ENCODE measurements around the gene UTP11.

The UTP11 gene

DNA sequence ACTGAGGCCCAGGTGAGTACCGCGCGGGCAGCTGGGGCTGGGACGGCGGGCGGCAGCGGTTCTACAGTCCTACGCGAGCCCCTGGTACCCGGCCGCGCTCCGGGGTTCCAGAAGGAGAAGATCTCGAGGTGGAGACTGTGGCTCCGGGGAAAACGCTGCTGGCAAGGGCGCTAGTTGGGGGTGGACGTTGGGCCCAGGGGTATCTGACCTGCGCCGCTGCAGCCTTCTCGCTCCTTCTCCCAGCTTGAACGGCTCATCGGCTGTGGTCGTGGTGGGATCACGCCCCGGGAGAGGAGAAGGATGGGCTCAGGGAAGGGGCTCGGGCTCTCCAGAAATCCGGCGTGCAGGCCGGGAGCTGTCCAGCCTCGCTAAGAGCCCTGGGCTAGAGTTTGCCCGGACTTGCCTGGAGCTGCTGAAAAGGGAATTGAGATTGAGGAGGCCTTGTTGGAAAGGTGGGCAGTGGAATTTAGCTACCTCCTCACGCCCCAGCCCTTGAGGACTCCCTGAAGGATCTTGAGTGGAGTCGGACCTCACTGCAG, 35.1 kb downstream of the UTP11 start:
- DNase-seq = no peak

DNA sequence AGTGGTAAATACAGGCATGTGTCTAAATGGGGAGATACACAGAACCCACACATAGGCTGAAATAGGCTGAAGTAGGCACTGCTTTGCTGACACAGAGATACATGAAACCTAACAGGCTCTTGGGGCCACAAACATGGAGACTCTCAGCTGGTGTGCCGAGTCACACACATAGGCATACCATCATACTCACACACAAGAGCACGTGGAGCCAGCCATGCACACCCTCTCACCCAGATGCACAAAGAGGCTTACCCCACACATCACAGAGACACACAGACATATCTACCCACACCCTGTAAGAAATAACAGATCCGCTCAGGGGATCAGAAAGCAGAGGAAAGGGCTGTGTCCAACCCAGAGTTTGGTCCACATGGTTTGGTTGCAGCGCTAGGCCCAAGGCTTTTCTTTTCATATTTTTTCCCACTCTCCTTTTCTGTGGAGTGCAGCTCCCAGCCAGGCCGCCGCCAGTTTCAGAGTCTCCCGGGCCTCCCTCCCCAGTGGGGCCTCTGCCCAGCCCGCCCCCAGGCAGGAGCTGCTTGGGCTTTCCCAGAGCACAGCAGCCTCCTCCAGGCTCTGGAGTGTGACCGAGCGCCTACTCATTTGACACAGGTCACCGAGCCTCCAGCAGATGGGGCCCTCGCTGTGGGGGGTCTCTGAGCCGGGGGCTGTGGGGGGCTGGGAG, 38.0 kb downstream of the UTP11 start:
- DNase-seq = no peak

DNA sequence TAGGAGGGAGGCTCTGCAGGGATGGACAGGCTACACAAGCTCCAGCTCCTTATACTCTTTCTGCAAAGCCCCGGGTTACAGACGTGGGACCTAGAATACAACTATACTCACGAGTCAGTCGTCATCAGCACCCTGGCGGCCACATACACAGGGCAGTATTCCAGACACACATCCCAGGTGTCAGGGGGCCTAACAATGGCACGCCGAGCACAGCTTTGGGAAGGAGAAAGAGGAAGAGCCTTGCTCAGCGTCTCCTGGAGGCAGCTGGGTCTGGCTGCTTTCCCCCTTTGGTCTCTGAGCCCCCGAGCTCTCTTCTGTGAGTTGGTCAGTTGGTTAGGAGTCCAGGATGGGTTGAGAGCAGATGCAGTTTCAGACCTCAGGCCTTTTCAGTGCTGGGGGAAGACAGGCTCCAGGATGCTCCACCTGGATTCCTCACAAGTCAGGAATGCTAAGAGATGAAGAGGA, 38.6 kb downstream of the UTP11 start:
- DNase-seq = no peak

DNA sequence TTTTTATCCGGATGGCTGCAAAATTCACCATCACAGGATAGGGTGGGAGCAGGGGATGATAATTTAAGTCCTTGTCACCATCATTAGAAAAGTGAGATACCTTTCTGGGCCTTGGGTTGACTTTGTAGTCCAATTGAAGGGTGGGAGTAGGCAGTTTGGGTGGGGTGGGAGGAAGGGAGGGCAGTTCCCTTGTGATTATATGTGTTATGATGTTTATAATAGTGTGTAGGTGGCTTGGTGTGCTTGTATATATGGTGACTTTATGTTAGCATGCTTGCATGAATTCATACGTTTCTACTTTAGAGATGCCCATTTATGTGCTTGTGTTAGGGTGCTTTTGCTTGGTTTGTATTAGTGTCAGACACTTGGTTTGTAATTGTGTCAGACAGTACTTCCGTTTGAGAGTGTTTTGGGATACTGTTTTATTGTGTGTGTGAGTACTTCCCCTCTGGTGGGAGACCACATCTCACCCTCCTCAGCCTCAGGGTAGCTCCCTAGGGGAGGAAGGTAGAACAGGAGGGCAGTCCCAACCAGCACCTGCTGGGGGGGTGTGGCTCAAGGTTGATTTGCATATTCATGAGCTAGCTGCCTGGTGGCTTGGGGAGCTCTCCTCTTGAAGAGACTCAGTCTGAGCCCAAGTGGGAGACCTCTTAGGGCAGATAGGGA, 40.3 kb downstream of the UTP11 start:
- no peak for DNase-seq

DNA sequence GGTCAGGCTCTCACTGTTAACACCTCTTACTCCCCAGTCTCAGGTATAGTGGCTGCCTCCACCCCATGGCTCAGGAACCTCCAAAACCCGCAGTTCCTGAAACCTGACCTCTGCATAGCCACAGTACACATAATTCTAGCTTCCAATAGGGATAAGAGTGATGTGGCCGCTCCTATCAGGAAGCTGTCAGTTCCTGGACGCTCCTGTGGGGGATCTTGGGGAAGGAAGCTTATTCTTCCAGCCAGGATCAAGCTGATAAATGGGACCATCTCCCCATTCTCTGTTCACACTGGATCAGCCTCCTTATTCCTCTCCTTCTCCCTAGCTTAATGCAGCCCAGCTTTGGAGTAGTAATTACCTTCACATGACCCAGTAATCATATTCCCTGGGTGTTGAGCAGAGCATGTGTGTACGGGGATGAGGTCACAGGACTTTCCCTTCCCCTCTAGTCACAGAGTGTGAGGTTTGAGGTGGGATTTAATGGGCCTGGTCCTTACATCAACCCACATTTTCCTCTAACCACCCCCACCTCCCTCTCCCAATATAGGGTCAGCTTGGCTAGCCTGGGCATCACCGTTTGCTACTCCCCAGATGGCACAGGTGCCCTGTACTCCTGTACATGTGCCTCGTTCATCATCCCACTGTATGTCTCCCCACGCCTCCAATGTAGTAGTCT, 41.0 kb downstream of the UTP11 start:
- no peak for DNase-seq

DNA sequence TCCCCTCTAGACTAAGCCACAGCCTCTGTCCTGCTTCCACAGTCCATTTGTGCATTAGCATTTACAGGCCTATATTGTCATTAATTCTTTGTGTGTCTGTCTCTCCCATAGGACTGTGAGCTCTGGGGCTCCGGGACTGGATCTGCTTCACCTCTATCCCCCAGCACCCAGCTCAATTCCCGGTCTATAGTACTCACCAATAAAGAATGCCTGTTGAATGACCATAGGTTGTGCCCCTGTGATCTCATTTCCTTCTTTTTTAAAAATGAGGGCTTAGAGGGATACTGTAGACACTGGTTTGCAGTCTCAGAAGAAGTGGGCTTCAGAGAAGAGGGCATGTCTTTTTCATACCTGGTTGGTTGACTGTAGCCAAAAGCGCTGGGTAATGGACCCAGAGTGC, 42.9 kb downstream of the UTP11 start:
- no peak for DNase-seq

DNA sequence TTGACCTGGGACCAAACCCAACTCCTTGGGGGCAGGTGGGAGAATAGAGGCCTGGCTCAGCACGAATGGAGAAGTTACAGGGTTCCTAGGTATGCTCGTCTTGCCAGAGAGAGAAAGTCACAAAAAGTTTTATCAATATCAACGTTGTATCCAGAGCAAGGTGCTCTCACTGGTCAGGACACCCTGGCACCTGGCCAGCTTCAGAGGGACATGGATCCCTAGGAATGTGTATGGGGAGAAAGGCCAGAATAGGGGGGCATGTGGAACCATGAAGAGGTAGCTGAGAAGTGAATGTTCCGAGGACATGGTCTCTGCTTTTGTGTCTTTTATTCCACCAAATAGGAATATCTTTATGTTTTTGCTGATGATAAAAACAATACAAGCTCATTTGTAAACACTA, 43.4 kb downstream of the UTP11 start:
- DNase-seq = no peak

DNA sequence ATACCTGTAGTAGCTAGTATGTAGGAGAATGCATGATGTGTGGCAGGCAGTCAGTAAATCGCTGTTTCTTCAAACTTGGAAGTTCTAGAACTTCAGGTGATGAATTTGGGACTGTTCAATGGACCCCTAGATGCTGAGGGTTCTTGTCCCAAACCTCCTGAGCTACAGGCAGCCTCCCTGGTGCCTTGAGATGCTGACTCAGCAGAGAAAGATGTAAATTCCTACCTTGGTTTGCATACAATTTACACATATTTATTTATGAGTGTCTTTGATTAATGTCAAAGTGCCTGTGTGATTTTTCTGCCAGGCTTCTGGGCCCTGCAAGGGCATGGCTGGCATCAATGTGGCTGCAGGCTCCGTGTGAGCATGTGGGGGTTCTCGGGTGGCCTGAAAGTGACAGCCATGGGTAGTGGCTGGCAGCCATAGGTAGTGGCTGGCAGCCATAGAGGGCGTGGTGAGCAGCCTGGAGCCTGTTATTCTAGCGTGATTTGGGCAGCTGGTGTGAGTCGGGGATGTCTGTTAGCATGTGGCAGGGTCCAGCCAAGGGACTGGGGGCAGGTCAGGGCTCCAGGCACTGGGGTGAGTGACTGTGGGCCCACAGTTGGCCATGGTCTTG, 47.2 kb downstream of the UTP11 start:
- no peak for DNase-seq

DNA sequence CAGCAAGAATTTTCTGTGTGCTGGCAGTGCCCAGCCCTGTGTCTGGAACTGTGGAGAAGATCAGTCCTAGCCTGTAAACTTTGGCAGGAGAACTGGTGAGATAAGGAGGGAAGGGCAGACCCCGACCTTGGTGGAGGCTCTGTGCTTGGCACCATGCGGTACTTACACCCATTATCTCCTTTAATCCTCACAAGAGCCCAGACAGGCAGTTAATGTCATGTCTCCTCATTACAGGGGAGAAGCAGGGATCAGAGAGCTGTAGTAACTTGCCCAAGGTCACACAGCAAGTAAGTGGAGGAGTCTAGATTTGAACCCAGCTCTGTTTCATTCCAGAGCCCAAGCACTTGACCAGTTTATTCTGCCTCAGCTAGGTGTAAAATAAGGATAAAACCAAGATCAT, 48.0 kb downstream of the UTP11 start:
- DNase-seq = no peak

DNA sequence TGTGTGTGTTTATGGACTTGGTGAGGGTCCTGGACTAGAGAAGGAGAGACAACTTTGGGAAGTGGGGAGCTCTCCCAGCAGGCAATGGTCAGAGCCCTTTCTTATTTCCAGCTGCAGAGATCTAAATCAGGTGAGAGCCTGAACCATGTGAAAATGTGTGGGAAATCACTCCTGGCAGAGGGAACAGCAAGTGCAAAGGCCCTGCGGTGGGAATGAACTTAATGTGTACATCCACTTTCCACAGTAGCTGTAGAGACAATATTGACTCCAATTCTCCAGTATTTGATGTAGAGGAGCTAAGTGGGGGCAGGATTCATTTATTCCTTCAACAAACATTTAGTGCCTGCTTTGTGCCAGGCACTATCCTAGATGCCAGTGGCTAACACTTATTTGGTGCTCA, 48.8 kb downstream of the UTP11 start:
- DNase-seq = no peak

DNA sequence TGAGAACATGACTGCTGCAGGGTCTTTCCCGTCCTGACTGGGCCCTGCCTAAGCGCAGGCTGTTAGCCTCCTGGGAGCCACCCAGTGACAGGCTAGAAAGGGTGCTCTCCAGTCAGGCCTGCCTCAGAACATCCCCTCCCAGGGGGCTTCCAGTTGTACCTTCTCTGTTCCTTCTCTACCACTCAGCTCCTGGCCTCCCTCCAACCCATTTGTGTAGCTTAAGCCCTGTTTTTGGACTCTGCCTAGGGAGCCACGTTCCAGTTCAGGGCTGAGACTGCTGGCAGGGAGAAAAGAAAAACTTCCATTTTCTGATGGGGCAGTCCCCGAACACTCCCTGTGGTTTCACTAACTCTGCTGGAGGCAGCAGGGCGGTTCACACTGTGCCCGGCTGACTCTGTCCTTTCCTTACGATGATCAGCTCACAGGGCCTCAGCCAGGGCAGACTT, 49.4 kb downstream of the UTP11 start:
- DNase-seq = no peak

DNA sequence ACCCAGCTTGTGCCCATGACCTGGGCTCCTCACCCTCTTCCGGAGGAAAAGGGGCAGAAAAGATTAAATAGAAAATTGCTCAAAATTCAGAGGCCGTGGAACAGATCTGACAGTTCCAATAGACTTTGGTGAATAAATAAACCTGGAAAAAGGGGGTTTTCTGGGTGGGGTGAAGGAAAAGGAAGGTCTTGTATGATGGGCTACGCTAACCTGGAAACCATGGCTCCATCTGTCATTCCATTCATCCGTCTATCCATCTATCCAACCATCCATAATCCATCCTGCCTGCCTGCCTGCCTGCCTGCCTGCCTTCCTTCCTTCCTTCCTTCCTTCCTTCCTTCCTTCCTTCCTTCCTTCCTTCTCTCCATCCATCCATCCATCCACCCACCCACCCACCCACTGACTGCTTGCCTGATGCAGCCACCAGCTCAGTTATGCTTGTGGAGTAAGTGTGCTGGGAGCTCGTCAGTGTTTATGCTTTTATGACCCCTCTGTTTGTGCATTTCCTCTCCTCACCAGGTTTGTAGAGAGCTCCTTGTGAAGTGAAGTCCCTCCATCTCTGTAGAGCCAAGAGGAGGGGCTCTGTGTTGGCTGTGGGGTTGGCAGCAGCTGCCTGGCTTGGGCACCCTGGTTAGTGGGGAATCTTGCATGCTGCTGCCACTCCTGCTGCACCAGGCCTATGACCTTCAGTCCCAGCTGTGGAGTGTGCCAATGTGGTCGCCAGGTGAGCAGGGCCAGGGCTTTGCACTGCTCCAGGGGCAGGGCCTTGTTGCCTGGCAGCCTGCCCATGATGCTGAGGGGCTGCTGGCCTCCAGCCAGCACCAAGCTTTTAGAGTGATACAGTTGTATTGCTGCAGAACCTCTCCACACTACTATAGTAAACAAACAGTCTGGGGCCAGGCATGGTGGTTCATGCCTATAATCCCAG, 50.1 kb downstream of the UTP11 start:
- DNase-seq = no peak

DNA sequence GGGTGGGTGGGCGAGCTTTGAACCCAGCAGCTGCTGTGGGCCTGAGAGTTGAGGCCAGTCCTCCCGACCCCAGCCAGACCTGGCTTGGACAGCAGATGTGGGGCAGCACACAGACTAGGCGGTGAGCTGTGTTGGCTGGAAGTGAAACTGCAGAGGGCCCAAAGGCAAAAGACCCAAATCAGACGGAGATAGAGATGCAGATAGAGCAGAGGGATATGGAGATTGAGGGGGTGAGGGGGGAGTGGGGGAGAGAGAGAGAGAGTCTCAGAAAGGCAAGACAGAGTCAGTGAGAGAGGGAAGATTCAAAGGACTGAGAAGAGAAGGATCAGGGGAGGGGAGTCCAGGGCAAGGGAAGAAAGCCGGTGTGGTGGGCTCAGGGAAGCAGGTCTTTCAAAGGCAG, 51.1 kb downstream of the UTP11 start:
- no peak for DNase-seq

DNA sequence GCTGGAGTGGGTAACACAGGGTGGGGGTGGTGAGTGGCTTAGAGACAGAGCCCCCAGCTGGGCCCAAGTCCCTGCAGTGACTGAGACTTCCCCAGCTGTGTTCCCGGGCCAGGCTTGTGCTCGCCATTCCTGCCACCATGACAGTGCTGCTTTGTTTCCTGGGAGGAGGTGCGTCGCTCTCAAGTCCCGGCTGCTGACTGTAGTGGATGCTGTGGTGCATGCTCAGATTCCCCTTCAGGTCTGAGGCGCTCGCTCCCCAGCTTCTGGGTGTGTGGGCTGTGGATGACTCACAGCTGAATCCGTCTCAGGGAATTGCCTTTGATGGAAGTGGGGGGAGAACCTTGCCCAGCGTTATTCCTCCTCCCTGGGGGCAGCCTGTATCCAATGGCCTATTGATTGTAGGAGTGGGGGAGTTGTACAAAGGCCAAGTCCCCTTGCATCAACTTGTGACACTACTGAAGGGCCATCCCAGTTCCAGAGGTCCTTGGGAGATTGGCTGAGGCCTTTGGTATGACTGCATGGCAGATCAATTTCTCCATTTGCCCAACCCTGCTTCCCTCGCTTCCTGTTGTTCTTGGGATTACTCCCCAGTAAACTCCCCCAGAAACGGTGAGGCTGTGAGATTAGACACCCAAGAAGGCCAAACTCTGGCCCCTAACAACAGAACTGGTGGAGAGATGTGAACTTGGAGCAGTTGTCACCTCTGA, 51.8 kb downstream of the UTP11 start:
- DNase-seq = no peak

DNA sequence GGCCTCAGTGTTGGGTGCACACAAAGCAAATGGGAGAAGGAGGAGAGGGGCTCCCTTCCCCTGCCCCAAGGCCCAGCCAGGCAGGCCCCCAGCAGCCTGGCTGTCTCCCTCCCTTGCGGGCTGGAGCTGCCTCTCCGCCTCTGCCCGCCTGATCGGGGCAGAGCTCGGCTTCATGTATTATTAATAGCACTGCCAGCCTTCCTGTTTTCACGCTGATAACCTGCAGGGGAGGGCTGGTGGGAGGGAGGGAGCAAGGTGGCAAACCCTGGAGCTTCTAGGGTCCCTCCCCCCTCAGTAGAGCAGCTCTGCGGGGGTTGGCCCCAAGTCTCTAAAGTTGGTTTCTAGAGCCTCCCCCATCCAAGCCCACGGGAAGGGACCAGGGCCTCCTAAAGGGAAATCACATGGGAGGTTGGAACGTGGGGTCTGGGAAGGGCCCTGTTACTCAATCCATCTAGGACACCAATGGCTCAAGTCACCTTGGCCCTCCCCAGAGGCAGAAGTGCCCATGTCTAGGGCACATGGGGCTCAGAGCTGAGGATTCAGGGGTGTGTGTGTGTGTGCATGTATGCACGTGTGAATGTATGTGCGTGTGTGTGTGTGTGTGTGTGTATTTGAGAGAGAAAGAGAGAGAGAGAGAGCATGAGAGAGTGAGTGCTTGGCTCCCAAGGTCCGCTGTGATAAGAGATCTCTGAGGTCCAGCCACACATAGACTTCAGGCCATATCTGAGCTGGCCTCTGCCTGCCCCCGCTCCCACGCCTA, 55.9 kb downstream of the UTP11 start:
- DNase-seq = no peak

DNA sequence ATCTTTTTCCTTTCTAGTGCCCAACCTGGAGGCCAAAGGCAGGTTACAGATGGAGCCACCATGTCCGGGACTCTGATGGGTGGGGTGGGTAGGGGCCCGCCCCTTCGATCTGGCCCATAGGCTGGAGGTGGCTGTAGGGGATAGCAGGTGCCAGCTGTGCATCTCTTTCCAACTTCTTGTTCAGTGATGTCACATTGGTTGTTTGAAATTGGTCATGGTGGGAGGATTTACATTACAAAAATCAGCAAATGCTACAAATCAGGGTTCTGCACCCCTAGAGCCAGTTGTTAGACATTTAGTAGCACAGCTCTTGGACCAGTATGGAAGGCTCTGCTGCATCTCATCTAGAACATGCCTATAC, 56.4 kb downstream of the UTP11 start:
- no peak for DNase-seq

DNA sequence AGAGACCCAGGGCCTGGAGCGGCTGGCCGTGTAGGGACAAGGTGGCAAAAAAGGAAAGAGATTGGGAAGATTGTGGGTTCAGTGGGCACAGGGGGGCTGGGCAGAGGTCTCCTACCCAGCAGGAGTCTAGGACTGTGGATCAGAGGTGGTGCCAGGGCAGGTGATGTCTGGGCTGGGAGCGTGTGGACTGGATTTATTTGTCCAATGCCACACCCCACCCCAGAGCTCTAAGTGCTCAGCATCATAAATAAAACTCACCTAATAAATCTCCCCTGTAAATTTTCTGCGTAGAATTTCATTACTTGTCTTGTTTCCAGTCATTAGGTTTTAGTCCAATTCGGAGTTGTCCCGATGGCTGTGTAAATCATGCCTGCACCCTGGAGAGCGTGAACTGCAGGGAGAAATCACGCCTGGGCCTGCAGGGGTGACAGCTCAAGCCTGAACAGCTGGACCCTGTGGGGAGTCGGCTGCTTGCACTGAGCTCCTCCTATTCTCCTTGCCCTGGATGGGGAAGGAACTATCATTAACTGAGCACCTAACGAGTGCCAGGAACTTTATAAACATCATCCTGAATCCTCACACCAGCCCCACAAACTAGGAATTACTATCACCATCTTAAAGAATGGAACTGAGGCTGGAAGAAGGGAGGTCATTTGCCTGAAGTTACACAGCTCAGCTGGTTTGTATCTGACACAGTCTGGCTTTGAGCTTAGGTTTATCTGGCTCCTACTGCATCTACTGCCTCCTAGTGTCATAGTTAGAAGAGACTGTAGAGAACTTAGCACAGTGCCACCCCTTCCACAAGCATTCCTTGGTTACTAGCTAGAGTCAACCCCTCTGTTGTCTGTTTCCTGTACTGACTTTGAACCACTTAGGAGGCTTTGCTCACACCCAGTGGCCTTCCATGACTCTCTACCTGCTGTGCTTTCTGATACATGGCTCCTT, 59.0 kb downstream of the UTP11 start:
- no peak for DNase-seq

DNA sequence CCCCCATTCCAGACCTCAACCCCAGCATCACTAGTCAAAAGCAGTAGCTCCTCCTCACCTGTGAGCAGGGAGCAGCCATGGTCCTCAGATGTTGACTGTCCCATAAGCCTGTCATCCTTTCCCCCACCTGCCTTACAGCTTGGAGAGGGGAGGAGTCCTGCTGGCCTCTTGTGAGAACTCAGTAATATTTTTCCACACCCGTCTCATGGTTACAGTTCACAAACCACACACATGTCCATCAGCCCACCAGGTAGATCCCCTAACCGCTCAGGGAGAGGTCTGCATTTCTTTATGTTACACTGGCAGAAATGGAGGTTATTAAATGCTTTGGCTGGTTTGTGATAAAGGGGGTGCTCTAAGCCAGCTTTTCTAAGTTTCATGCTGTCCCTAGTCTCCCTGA, 60.3 kb downstream of the UTP11 start:
- no peak for DNase-seq

DNA sequence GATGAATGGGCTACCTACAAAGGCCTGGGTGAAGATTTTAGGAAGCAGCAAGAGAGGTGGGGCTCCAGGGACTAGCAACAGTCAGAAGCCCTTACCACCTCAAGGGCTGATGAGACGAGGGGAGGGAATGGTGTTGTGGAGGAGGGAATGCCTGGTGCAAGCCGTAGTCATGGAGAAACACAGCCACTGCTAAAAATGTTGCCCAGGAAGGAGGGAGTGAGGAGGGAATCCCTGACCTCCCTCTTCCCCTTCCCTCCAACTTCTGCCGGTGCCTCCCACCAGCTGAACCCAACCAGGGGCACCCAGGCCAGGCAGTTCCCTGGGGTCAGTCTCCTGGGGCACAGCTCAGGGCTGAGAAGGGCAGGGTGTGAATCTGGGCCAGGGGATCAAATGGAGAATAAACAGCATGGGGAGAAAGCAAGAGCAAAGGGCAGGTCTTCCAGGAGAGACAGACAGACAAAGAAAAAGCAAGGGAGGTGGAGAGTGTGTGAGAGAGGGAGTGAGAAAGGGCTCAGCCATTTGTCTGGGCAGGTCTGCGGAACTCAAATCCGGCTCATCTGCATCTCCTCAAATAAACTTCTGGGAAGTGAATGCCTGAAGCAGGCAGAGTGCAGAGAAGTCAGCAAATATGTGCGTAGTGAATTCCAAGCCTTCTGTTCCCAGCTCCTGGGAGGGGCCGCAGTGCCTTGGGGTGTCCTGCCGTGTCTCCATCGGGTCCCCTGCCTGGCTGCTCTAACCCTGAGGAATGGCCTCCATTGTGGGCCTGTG, 61.2 kb downstream of the UTP11 start:
- no peak for DNase-seq

All from T-helper 9 cell (primary cell).